GM12878 (cell line): ENCODE data around the gene TBKBP1.

Source experiments
- CEBPB ChIP-seq, 2 experiments: fragments of 150-350 bp in 1 of 2; IDR thresholded peaks; 2 replicates each; pipeline ENCODE4 v1.6.1; 2012 to 2014; ENCODE audit warnings: low read depth in 2 of 2, low read length in 2 of 2, borderline replicate concordance in 1 of 2, inconsistent platforms in 1 of 2
- SIN3A ChIP-seq: IDR thresholded peaks from 2 replicates; pipeline ENCODE4 v1.6.1; 2012; ENCODE audit warnings: low read depth, low read length, improper control_type of control experiment
- SUZ12 ChIP-seq: fragments of 200-600 bp; sonication (generic); IDR thresholded peaks from one replicate; pipeline ENCODE4 v1.6.1; 2018; ENCODE audit warnings: antibody characterized with exemption, mild to moderate bottlenecking; ENCODE audit not compliant: unreplicated experiment
- TAF1 ChIP-seq: IDR thresholded peaks from 2 replicates; pipeline ENCODE4 v1.6.1; 2011; ENCODE audit warnings: mild to moderate bottlenecking, low read depth, low read length, borderline replicate concordance
- YY1 ChIP-seq: IDR thresholded peaks from 2 replicates; pipeline ENCODE4 v1.6.1; 2011; ENCODE audit warnings: low read depth, mild to moderate bottlenecking, low read length
- TF ChIP-seq, protein P1 (sequence below), 3 experiments: IDR thresholded peaks in 2 of 3; conservative IDR thresholded peaks in 1 of 3; 2 replicates each; pipeline ENCODE4 v1.5.1; 2011; ENCODE audit warnings: low read depth in 3 of 3, low read length in 3 of 3, mild to moderate bottlenecking in 3 of 3, control low read depth in 2 of 3, moderate library complexity in 2 of 3, inconsistent platforms in 1 of 3, mixed read lengths in 1 of 3; ENCODE audit not compliant: control insufficient read depth in 2 of 3, insufficient read depth in 1 of 3; ENCODE audit errors: extremely low read depth in 1 of 3
- TF ChIP-seq, protein P2 (sequence below): fragments of 450-650 bp; IDR thresholded peaks from 2 replicates; pipeline ENCODE4 v1.6.1; 2017; ENCODE audit warnings: mild to moderate bottlenecking, low read depth, inconsistent platforms; ENCODE audit not compliant: poor library complexity, severe bottlenecking
- TF ChIP-seq, protein P3 (sequence below): fragments of 450-650 bp; IDR thresholded peaks from 2 replicates; pipeline ENCODE4 v1.6.1; 2018; ENCODE audit warnings: mild to moderate bottlenecking, low read depth, moderate library complexity; ENCODE audit not compliant: partially characterized antibody

DNA sequence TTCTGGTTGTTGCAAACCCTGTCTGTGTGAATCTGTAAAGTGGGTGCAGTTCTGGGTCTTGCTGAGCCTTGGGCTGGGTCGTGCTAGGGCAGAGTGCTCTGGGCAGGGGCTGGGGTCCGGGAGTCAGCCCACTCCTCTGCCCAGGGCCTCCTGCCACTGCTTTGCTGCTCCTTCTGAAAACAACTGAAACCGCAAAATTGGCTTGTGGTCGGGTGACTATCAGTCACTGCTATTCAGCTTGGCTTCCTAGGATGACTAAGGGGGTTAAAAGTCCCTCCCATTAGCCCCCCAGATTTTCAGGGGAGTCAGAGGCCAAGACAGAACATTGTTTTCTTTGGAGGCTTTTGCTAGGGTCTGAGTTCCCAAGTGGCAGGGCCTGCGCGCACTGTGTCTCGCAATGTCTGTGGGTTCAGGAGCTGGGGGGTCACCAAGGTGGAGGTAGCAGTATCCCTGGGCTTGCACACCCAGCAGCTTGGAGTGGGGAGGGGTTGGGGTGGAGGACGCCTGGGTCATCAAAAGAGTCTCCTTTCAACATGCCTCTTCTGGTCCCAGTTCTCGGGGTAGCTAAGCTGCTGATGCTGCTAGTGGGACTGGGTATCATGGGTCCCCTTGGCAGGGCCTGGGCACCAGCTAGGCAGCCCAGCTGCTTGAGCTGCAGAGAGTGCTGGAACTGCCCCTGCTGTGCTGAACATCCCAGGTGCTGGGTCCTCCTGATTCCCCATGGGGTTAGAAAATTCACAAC, 25.6 kb downstream of the TBKBP1 start:
- no peak for TF ChIP-seq SIN3A
- no peak for TF ChIP-seq YY1
- TF ChIP-seq, protein P1, sequence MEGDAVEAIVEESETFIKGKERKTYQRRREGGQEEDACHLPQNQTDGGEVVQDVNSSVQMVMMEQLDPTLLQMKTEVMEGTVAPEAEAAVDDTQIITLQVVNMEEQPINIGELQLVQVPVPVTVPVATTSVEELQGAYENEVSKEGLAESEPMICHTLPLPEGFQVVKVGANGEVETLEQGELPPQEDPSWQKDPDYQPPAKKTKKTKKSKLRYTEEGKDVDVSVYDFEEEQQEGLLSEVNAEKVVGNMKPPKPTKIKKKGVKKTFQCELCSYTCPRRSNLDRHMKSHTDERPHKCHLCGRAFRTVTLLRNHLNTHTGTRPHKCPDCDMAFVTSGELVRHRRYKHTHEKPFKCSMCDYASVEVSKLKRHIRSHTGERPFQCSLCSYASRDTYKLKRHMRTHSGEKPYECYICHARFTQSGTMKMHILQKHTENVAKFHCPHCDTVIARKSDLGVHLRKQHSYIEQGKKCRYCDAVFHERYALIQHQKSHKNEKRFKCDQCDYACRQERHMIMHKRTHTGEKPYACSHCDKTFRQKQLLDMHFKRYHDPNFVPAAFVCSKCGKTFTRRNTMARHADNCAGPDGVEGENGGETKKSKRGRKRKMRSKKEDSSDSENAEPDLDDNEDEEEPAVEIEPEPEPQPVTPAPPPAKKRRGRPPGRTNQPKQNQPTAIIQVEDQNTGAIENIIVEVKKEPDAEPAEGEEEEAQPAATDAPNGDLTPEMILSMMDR (IDR thresholded peaks at IDR 0.05 in 2 of 3, conservative IDR thresholded peaks at IDR 0.05 in 1 of 3; ENCODE audit: control insufficient read depth in 2 of 3, extremely low read depth in 1 of 3, insufficient read depth in 1 of 3, low read depth in 3 of 3, low read length in 3 of 3), result no peak
- TF ChIP-seq, protein P2, sequence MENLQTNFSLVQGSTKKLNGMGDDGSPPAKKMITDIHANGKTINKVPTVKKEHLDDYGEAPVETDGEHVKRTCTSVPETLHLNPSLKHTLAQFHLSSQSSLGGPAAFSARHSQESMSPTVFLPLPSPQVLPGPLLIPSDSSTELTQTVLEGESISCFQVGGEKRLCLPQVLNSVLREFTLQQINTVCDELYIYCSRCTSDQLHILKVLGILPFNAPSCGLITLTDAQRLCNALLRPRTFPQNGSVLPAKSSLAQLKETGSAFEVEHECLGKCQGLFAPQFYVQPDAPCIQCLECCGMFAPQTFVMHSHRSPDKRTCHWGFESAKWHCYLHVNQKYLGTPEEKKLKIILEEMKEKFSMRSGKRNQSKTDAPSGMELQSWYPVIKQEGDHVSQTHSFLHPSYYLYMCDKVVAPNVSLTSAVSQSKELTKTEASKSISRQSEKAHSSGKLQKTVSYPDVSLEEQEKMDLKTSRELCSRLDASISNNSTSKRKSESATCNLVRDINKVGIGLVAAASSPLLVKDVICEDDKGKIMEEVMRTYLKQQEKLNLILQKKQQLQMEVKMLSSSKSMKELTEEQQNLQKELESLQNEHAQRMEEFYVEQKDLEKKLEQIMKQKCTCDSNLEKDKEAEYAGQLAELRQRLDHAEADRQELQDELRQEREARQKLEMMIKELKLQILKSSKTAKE, result no peak
- TF ChIP-seq, protein P3, sequence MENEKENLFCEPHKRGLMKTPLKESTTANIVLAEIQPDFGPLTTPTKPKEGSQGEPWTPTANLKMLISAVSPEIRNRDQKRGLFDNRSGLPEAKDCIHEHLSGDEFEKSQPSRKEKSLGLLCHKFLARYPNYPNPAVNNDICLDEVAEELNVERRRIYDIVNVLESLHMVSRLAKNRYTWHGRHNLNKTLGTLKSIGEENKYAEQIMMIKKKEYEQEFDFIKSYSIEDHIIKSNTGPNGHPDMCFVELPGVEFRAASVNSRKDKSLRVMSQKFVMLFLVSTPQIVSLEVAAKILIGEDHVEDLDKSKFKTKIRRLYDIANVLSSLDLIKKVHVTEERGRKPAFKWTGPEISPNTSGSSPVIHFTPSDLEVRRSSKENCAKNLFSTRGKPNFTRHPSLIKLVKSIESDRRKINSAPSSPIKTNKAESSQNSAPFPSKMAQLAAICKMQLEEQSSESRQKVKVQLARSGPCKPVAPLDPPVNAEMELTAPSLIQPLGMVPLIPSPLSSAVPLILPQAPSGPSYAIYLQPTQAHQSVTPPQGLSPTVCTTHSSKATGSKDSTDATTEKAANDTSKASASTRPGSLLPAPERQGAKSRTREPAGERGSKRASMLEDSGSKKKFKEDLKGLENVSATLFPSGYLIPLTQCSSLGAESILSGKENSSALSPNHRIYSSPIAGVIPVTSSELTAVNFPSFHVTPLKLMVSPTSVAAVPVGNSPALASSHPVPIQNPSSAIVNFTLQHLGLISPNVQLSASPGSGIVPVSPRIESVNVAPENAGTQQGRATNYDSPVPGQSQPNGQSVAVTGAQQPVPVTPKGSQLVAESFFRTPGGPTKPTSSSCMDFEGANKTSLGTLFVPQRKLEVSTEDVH, result no peak
- no peak for TF ChIP-seq TAF1
- no peak for TF ChIP-seq CEBPB (IDR thresholded peaks at IDR 0.05; ENCODE audit: borderline replicate concordance in 1 of 2, low read depth in 2 of 2, low read length in 2 of 2)
- no peak for TF ChIP-seq SUZ12
